Fibroblast of upper back skin (primary cell): ENCODE measurements around the gene MYCN.
"Not testable (repeated sequence)": the region's sequence is repeated elsewhere in the genome, so short reads cannot be mapped to it uniquely, and the experiment has no call there.

Experiments
- DNase-seq: peaks from one replicate; pipeline ENCODE4 v3.0.0-alpha.2; 2013

MYCN gene

DNA sequence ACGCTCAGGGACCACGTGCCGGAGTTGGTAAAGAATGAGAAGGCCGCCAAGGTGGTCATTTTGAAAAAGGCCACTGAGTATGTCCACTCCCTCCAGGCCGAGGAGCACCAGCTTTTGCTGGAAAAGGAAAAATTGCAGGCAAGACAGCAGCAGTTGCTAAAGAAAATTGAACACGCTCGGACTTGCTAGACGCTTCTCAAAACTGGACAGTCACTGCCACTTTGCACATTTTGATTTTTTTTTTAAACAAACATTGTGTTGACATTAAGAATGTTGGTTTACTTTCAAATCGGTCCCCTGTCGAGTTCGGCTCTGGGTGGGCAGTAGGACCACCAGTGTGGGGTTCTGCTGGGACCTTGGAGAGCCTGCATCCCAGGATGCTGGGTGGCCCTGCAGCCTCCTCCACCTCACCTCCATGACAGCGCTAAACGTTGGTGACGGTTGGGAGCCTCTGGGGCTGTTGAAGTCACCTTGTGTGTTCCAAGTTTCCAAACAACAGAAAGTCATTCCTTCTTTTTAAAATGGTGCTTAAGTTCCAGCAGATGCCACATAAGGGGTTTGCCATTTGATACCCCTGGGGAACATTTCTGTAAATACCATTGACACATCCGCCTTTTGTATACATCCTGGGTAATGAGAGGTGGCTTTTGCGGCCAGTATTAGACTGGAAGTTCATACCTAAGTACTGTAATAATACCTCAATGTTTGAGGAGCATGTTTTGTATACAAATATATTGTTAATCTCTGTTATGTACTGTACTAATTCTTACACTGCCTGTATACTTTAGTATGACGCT is 5.8 kb downstream of the MYCN start:
- DNase-seq, result no peak

DNA sequence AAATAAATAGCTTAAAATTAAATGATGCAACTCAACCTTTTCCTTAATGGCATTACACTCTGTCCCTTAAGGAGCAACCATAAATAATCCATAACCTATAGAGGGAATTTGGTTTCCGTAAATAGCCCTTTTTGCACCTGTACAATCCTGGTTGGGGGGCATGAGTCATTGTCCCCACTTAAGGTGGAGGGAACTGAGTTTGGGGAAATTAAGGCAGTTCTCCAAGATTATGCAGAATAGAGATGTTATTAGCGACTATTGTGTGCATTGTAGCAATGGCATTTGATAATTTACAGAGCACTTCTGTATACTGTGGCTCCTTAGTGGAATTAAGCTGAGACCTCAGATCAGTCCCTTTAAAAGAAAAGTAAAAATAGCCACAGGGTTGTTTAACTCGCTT is 6.6 kb downstream of the MYCN start:
- no peak for DNase-seq

DNA sequence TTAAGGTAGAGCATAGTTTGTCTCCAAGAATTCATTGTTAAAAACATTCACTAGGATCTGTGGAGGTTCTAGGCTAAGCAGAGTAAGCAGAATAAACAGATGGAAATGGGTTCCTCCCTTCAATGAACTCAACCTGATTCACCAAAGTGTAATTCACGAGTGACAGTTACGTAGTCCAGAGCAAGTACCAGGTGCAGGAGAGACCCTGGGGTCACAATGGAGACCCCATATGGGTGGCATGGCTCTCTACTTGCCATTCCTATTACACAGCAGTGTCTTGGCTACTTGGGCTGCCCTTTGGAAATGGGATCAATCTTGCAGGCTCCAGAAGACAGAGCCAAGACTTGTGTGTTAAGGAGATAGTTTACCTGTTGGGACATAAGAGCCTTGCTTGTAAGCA is 7.1 kb downstream of the MYCN start:
- DNase-seq, result no peak

DNA sequence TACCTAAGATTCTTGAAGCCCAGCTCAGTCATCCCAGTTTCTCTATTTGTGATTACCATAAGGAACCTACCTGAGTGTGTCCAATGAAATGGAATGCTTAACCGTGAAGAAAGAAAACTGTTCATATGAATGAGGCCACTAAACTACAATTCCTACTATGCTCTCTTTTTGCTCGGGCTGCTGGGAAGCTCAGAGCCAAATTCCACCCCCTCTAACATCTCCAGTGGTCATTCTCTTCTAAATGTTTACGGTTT is 8.3 kb downstream of the MYCN start:
- DNase-seq, result no peak

DNA sequence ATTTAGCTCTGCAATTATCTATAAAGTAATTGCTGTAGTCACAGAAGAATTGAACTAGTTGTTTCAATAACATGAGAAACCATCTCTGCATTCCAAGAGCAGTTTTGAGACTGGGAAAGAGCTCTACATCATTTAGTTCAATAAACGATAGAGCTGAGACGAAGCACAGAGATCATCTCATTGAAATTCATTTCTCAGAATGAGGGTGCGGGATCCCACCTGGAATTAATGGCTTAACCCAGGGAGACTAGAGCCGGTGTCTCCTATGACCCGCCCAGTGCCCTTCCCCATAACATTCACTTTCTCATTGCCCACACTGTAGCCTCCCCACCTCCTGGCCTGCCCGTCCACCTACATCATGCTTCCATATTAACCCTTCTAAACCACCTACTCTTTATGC is 8.8 kb downstream of the MYCN start:
- no peak for DNase-seq

DNA sequence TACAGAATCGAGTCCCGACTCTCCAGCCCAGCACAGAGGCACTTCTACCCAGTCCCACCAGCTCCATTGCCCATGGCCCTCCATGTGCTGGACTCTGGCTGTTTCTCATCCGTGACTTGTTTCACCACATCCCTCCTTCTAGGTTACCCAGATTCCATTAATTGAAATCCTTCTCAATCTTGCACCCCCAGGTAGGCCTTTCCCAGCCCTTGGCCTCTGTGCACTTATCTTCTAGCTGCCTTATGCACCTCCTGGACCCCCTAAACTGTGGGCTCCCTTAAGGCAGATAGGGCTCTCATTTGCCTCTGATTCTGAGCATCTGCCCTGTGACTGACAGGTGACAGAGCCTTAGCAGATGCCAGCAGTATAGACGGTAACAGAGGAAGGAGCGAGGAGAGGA is 9.2 kb downstream of the MYCN start:
- no peak for DNase-seq

DNA sequence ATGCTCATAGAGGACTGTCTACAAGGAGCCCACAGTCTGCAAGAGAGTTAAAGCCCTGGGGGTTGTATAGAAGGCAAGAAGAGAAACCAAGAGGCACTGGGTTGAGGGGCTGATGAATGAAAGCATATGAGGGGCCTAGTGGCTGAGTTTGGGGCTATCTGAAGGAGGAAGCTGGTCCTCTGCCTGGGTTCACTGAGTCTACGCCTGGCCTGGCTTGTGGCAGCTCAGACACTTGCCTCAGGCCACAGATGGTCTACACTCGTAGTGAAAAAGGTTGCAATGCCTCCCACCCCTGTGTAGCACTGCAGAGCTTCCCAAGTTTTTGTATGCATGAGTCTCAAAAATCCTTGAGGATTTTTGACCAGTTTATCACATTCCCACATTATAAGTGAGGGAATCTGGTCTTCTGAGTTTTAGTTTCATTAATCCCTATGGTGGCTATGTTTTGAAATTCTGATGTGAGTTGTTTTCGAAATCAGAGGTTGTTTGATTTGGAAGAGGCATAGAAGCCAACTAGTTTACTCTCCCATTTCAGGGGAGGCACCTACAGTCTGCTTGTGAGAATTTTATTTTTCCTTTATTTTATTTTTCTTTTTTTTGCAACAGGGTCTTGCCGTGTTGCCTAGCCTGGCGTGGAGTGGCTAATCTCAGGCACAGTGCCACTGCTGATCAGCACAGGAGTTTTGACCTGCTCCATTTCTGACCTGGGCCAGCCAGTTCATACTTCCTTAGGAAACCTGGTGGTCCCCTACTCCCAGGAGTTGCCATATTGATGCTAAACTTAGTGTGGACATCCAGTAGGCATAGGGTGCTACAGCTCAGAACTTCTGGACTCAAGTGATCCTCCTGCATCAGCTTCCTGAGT is 10.0 kb downstream of the MYCN start:
- no peak for DNase-seq

DNA sequence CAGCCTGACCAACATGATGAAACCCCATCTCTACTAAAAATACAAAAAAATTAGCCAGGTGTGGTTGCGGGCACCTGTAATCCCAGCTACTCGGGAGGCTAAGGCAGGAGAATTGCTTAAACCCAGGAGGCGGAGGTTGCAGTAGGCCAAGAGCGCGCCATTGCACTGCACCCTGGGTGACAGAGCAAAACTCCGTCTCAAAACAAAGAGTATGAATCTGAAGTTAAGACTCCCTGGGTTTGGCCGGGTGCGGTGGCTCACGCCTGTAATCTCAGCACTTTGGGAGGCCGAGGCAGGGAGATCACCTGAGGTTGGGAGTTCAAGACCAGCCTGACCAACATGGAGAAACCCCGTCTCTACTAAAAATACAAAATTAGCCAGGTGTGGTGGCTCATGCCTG is 11.6 kb downstream of the MYCN start:
- DNase-seq, result not testable (repeated sequence)

DNA sequence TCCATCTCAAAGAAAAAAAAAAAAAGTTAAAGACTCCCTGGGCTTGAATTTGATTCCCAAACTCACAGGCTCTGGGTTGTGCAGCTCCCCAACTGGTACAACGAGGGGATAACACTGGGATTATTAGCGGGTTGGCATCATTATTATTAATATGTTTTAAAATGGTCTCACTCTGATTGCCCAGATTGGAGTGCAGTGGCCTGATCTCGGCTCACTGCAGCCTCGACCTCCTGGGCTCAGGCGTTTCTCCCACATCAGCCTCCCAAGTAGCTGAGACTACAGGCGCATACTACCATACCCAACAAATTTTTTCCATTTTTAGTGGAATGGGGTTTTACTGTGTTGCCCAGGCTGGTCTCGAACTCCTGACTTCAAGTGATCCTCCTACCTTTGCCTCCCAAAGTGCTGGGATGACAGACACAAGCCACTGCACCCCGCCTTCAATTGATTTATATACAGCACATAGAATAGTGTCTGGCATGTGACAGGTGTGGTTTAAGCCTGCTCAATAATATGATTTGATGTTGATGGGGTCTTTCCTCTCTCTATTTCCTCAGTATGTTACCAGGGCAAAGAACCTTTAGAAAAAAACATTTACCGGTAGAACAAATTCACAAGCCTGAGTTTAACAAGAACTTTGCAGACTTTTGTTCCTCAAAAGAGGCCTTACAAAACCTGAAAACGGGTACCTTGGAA is 12.2 kb downstream of the MYCN start:
- no peak for DNase-seq

DNA sequence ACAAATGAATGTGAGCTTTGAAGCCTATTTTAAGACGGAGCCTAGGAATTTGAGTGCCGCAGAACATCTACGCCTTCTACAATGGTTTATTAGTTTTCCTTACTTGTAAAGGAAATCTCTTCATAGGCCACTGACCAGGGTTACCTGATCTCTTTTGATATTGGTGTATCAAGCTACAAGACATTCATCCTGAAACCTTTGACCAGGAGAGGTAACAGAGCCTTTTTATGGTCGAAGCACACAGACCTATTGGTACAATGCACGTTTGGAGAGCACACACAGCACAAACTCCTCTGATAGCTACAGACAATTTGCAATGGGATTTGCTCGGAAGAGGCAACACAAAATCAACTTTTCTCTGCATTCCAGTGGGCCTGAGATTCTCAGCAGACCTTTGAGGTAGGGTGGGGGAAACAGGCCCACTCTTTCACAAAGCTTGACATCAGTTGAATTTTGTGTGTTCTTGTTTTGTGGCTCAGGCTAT is 12.8 kb downstream of the MYCN start:
- DNase-seq, result no peak

DNA sequence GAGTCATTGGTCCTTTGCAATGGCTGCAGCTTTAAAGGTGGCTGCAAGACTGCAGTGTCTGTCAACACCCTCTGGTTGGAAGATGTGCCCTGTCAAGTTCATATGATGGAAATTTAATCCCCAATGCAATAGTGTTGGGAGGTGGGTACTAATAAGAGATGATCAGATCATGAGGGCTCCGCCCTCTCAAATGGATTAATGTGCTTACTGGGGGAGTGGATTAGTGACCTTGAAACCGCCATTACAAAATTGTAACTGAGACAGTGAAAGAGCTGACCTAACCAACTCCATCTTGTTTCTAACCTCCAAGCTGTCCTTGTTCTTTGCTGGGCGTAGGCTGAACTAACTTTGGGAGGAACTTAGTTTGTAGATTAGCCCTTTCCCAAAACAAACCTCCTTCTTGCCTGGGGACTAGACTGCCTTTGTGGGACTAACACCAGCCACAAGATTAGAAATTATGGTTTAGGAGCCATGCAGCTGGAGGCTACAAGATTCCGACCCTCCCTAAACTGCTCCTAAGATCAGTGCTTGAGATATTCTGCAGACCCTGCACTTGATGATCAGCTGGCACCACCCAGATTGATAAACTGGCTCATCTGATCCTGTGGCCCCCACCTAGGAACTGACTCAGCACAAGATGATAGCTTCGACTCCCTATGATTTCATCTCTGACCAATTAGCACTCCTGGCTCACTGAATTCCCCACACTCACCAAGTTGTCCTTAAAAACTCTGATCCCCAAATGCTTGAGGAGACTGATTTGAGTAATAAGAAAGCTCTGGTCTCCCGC is 13.7 kb downstream of the MYCN start:
- no peak for DNase-seq

DNA sequence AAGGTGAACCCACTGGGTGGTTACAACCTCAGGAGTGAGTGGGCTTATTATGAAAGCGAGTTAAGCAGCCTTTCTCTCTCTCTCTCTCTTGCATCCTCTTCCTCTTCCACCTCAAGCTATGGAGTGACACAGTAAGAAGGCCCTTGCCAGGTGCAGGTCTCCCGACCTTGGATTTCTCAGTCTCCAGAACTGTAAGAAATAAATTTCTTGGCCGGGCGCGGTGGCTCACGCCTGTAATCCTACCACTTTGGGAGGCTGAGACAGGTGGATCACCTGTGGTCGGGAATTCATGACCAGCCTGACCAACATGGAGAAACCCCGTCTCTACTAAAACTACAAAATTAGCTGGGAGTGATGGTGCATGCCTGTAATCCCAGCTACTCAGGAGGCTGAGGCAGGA is 14.4 kb downstream of the MYCN start:
- no peak for DNase-seq

DNA sequence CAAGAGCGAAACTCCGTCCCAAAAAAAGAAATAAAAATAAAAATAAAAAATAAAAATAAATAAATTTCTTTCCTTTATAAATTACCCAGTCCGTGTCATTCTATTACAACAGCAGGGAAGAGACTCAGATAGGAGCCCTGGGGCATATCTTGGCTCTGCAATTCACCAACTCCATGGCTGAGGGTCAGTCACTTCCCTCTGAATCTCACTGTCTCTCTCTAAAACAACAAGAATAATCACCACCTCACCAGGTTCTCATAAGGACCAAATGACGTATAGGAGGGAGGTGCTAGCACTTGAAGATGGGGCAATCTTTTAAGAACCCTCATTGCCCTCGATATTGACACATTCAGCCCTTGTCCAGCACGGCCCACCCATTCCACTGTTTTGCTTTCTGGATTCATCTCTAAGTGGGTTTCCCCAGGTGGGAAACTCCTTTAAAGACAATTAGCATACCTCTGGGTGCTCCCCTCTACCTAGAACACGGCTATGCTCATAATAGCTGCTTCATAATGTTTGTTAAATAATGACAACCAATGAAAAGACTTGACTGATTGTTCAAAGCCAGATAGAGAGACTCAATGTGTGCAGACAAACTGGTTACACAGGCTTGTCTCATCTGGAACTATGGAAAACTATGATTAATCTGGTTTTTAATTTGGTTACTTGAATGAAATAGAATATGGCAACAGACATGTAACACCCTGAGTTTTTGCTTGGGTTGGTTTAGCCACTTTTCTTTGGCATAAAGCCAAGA is 15.1 kb downstream of the MYCN start:
- DNase-seq, result no peak

DNA sequence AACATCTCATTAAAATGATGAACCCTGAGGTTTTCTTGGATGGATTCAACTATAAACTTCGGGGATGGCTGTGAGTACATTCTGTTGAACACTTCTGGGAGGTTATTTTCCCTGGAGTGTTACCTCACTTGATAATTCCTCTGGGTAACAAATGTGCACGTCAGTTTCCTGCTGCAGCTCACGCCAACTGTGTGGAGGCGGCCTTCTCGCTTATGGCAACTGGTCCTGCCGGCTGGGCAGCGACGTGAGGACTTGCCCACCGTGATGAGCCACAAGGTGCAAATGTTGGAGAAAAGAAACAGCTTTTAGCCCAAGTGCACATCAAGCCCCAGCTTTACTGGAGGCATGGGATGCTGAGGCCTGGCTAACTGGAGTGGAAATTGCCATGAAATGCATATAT is 15.9 kb downstream of the MYCN start:
- DNase-seq, result no peak

DNA sequence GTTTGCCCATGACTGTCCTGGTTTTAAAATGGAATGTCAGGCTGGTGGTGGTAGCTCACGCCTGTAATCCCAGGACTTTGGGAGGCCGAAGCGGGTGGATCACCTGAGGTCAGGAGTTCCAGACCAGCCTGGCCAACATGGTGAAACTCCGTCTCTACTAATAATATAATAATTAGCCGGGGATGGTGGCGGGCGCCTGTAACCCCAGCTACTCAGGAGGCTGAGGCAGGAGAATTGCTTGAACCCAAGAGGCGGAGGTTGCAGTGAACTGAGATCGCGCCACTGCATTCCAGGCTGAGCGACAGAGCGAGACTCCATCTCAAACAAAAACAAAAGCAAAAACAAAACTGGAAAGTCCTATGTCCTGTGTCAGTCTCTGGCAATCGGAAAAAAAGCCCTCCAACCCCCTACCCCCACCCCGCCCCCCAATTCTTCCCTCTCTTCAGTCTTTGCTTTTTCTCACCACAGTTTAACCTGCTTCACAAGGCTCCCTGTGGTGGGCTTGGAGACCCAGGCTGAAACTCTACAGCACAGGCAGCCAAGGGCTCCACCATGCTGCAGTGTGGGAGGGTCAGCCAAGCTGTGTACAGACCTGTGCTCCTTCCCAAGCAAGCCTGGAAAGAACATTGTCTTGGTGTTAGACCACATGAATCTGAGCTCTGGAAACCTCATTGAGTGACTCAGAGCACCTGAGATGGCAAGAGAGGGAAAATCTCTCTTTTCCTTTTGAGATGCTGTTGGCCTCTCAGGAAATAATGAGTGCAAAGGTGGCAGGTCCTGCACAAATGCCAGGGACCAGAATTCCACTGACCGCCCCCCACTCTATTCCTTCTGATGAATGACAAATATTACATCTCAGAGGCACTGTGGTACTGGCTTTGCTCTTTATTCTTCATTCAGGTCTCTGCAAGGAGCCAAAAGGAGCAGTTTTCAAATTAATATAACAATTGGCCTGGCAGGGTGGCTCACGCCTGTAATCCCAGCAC is 16.7 kb downstream of the MYCN start:
- DNase-seq, result no peak

DNA sequence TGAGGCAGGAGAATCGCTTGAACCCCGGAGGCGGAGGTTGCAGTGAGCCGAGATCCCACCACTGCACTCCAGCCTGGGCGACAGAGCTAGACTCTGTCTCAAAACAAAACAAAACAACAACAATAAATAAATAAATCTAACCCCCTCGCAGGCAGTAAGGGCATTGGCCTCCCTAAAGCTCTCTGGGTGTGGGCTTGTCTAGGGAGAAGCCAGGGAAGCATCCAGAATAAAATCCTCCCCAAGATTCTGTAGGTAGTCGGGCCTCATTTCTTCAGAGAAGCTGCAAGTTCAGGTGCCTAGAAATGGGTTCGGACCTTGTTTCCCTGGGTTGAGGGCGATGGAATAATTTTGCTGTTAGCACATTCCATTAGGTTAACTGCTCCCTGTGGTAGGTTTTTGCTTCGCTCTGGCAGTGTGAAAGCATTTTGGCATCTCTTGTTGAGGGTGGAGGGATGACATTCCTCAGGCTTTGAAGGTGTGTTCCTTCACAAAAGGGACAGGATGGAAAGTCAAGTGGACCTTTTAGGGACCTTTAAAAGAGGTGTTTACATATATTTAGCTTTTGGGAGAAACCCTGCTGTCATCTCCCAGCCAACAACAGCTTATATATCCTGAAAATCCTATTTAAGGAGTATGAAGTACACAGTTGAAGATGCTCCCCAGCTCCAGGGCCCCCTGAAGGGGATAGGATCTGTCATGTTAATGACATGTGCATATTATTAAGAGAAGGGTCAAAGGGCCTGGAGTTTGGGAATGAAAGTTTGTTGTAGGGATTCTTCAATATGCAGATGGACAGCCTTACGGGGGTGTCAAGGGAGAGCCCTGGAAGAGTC is 17.7 kb downstream of the MYCN start:
- DNase-seq, result no peak

DNA sequence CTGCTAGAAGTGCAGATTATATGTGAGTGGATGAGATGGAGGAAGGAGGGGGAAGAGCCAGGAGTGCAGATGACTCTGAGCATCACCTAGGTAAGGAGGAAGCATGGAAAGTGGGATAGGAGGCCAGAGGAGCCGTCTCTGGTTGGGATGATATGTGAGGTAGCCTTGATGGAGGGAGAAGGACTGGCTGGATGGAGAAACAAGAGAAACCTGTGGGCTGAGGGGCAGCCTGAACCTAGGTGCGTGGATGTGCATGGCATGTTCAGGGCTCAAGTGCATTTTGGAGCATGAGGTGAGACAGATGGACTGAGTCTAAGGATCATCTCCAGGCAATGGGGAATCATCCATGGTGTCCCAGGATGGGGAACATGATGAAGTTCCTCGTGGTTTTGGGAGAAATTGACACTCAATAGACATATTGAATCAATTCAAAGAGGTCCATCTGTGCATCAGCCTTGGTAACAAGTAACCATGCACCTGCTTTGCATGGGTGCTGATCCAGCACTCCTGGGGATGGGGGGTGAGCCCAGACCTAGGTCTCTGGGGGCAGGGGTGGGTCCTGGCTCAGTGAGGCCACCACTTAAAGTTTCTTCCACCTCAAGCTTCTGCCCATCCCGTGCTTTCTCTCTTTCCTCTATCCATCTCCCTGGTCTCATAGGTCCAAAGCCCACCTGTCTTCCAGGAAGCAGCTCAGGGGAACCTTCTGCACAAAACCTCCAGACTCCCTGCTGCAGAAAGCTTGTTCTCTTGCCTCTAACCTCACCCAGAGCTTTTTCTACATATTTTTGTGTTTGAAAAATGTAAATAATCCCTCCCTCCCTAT is 19.2 kb downstream of the MYCN start:
- no peak for DNase-seq

DNA sequence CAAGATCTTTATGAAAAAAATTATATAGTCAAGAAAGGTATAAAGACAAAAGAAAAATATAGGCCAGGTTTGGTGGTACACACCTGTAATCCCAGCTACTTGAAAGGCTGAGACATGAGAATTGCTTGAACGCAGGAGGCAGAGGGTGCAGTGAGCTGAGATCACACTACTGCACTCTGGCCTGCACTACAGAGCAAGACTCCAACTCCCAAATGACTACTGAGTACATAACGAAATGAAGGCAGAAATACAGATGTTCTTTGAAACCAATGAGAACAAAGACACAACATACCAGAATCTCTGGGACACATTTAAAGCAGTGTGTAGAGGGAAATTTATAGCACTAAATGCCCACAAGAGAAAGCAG is 19.8 kb downstream of the MYCN start:
- DNase-seq, result not testable (repeated sequence)
